HG03175 (cell line): ENCODE data around the gene HNRNPCL1.
"Not testable (repeated sequence)": the region's sequence is repeated elsewhere in the genome, so short reads cannot be mapped to it uniquely, and the experiment has no call there.

Experiments used
- ATAC-seq: cut with Tn5 transposase; IDR thresholded peaks from one replicate; pipeline ENCODE4 v1.9.1; 2021; ENCODE audit warnings: mild to moderate bottlenecking, moderate library complexity; ENCODE audit not compliant: unreplicated experiment

Gene HNRNPCL1

DNA sequence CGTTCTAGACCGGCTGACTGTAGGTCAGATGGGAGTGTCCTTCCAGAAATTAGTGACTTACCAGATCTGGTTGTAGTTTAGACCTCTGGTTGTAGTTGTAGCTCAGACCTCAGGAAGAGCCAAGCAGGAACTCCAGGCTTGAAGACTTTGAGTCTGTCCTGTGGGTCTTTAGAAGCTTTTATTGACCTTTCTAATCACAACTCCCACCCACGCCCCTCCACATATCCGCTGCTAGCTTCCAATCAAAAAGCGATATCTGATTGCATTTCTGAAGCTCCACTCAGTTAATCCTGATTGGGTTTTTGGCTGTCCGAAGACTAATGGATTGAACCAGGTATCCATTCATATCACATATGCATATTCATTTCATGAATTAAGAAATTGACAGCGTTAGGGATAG lies at the start of gene HNRNPCL1:
HNRNPCL1 (minus strand) TSS at position 101 of the 400 bp plus-strand sequence. CDS start 431 bp downstream, outside the sequence.
- not testable (repeated sequence) for ATAC-seq

DNA sequence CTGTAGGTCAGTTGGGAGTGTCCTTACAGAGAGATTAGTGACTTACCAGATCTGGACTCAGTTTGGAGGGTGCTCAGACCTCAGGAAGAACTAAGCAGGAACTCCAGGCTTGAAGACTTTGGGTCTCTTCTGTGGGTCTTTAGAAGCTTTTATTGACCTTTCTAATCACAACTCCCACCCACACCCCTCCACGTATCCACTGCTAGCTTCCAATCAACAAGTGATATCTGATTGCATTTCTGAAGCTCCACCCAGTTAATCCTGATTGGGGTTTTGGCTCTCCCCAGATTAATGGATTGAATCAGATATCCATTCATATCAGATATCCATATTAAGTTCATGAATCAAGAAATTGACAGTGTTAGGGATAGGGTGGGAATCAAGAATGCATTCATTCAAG lies 49.6 kb upstream of the HNRNPCL1 start, which contains the start of gene PRAMEF10:
PRAMEF10 (minus strand) TSS at position 101 of the 400 bp plus-strand sequence. CDS start 2,423 bp downstream, outside the sequence.
- not testable (repeated sequence) for ATAC-seq

DNA sequence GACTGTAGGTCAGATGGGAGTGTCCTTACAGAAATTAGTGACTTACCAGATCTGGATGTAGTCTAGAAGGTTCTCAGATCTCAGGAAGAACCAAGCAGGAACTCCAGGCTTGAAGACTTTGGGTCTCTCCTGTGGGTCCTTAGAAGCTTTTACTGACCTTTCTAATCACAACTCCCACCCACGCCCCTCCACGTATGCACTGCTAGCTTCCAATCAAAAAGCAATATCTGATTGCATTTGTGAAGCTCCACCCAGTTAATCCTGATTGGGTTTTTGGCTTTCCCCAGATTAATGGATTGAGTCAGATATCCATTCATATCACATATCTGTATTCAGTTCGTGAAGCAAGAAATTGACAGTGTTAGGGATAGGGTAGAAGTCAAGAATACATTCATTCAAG lies 37.6 kb upstream of the HNRNPCL1 start, which contains the start of gene PRAMEF4:
PRAMEF4 (minus strand) TSS at position 101 of the 400 bp plus-strand sequence. CDS start 2,807 bp downstream, outside the sequence.
- ATAC-seq = not testable (repeated sequence)

- ATAC-seq = not testable (repeated sequence)
Measured at GRCh38 chr1:12878453-12878852, 29.9 kb upstream of the HNRNPCL1 start.

DNA sequence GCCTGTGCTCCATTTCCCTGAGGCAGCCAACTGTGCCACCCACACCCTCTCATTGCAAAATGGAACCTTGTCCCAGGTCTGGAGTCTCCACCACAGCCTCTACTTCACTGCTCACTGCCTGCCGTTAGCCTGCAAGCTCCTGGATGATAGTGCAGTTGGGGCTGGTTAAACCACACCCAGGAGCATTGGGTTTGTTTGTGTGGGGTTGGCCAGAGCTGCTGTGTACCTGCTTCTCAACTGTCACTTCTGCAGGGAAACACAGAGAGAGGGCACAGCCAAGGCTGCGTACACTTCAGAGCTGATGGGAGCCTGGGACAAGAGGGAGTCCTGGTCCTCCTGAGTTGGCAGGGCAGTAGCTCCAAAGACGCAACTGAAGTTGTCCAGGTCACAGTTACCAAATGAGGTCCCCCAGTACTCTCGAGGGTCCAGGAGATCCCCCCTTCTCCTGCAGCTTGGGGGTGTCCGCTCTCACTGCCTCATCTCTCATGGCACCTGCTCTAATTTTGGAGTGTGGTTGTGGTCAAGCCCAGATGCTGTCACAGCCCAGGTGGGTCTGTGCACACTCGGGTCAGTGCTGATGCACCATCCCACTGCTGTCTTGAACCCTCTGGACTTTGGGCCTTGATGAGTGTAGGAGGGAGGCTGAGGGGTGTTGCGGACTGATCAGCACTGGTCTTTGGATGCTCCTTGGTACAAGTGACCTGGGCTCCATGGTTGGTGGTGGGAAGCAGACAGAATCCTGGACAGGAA lies 14.8 kb upstream of the HNRNPCL1 start:
- ATAC-seq = not testable (repeated sequence)

DNA sequence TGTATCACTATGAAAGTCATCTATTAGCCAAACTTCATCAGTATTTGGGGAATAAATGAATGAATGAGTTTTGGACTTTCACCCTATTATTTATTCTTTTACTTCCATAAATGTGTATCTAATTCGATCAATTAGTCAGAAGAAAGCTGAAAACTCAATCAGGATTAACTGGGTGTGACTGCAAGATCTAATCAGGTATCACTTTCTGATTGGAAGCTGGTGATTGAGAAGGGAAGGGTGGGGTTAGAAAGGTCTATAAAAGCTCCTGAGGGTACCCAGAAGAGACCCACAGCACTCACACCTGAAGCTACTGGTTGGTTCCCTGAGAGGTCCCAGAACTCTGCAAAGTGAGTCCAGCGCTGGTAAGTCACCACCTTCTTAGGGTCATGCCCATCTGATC lies 8.3 kb upstream of the HNRNPCL1 start, which contains the start of gene PRAMEF2:
PRAMEF2 (plus strand) TSS at position 301 of the 400 bp plus-strand sequence. CDS start 1,924 bp downstream, outside the sequence.
- ATAC-seq = not testable (repeated sequence)

DNA sequence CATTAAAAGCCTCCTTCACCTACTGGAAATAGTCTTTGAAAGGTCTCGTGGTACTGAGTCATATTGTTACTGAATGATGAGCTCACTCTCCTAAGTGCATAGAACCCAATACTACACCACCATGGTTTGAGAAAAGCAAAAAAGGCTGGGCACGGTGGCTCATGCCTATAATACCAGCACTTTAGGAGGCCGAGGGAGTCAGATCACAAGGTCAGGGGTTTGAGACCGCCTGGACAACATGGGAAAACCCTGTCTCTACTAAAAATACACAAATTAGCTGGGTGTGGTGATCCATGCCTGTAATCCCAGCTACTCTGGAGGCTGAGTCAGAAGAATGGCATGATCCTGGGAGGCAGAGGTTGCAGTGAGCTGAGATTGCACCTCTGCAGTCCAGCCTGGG lies 3.3 kb upstream of the HNRNPCL1 start:
- no peak for ATAC-seq

- not testable (repeated sequence) for ATAC-seq
Measured at GRCh38 chr1:12833251-12833650, 15.3 kb downstream of the HNRNPCL1 start.

GRCh38 chr1:12831310-12831709 lies 17.2 kb downstream of the HNRNPCL1 start, which contains the start of gene PRAMEF11:
Gene PRAMEF11, minus strand, starts transcription at chr1:12831410. Its CDS starts 2,621 bp downstream, at chr1:12828789.
- not testable (repeated sequence) for ATAC-seq

DNA sequence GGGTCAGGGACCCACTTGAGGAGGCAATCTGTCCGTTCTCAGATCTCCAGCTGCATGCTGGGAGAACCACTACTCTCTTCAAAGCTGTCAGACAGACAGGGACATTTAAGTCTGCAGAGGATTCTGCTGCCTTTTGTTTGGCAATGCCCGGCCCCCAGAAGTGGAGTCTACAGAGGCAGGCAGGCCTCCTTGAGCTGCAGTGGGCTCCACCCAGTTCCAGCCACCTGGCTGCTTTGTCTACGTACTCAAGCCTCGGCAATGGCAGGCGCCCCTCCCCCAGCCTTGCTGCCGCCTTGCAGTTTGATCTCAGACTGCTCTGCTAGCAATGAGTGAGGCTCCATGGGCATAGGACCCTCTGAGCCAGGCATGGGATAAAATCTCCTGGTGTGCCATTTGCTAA lies 29.5 kb downstream of the HNRNPCL1 start:
- not testable (repeated sequence) for ATAC-seq

DNA sequence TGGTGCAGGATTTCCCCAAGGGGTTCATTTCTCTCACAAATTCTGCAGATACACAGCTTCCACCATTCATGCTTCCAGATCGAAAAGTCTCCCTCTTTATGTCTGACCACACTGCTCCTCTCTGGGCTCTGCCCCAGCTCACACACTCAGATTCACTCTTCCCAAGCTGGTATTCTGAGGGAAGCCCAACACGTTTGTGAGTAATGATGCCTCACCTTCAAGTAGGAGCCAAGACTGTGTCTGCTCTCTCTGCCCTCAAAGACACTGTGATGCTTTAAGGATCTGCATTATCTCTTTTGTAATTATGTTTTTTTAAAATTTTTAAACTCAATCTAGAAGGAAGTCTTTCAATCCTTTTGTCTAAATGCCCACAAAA lies 37.1 kb downstream of the HNRNPCL1 start:
- ATAC-seq = no peak

DNA sequence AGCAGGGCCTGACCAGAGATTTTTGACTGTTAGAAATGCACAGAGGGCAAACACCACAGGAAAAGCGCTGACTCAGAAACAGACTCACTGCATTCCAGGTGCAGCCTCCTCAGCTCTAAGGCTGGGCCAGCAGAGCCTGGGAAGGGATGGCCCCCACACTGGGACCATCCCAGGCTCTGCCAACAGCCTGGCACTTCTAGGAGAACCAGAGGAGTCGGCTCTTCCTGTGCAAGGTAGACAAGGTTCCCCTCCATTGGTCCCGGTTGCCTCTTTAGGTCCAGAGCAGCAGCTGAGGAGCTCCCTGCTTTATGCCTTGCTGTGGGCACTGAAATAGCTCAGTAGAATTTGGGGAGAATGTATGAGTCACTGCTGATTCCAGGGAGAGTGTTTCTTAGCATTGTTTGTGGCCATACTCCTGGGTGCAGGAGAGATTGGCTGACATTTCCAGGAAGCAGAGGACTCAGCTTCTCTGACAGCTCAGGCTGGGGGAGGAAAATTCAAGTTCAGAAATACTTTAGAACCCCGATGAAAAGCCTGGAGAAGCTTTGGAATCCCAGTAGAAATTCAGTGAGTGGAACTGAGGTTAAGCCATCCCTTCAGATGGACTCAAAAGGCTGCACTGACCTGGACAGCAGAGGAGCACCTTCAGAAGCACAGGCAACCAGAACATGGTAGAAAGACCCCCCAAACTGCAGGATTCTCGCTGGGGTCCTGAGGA lies 37.7 kb downstream of the HNRNPCL1 start:
- ATAC-seq = no peak

DNA sequence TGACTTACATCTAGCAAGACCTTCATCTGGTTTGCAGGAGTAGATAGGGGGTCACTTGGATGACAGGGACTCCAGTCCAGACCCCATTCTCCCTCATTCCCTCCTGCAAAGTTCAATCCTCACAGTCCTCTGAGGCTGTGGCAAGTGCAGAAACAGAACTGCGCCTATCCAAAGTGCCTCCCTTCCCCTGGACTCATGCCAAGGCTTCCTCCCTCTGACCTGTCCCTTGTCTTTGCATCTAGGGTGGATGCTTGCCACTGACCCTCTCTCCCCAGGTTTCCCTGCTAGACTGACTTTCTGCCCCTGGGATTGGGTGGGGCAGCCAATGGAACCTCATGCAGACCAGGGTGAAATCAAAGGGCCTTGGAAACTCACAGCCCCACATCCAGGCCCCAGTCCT lies 38.6 kb downstream of the HNRNPCL1 start:
- ATAC-seq = no peak

DNA sequence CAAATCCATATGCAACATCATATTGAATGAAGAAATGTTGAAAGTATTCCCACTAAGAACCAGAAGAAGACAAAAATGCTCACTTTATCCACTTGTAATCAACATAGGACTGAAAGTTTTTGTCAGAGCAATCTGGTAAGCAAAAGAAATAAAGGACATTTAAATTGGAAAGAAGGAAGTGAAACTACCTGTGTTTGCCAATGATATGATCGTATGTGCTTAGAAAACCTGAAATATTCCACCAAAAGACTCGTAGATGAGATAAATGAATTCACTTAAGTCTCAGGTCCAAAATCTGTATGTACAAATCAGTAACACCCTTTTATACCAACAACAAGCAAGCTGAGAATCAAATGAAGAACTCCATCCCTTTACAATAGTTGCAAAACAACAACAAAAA lies 48.8 kb downstream of the HNRNPCL1 start:
- ATAC-seq = no peak

- no peak for ATAC-seq
Measured at GRCh38 chr1:12798911-12799310, 49.6 kb downstream of the HNRNPCL1 start.
